ENCODE measurements around the gene DMD. TPM values are rescaled to one million over a fixed set of nuclear protein-coding genes. Genes with fewer than 3 reads are reported as not detected.
A peak's percentile ranks its signal among the peaks of the same experiment; 100 is the strongest.

The DMD gene
- total and polyA plus RNA-seq, 2 donors (not counting 1 experiment from before 2014, with no cell fraction given) = 5.1 to 7.2 TPM

DNA sequence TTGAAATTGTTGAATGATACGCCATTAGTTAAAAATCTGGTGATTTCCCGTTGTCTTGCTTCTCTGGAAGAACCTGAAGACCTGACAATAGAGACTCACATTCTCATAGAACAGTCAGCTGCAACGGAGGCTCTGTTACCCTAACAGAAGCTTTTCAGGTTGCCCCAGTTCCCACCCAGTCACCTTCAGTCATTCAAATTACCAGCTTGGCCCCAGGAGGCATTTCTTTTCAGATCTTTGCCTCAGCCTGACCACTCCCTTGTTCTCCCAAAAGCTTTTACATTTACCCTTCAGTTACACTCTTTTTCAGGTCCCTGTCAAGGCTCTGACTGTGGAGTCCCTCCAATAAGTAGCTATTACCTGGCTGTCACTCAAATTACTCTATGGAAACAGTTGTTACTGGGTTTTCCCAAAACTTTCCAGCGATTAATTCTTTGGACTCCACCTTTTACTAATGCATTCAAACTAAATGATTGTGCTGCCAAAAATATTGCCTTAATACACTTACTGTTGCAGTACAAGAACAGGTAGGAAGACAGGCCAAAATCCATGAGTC is 1977.3 kb downstream of the DMD start:
- no peak overlapping the region for H3K9ac ChIP-seq (ENCODE audit: insufficient read depth, low read length)
- H3K9me3 ChIP-seq (ENCODE audit: control insufficient read depth, insufficient read depth, low read depth, low read length) = no peaks in the 10 kb centered on the region
- H3K79me2 ChIP-seq (ENCODE audit: control insufficient read depth, insufficient read depth, low read length) = no peaks in the 10 kb centered on the region
- H3K4me3 ChIP-seq (replicated peaks in 1 of 4; ENCODE audit: control extremely low read depth in 1 of 4, insufficient read depth in 1 of 4, low read depth in 3 of 4, low read length in 4 of 4) = no peak overlapping the region
- no peaks in the 10 kb centered on the region for H3K27me3 ChIP-seq (ENCODE audit: control insufficient read depth, insufficient read depth, low read length)
- H3K4me2 ChIP-seq (ENCODE audit: extremely low read depth, insufficient read depth, low read length) = no peak overlapping the region
- no peaks in the 10 kb centered on the region for H3K4me1 ChIP-seq (ENCODE audit: control insufficient read depth, extremely low read depth, insufficient read depth, low read length)
- no peaks in the 10 kb centered on the region for H4K20me1 ChIP-seq (ENCODE audit: control insufficient read depth, extremely low read depth, insufficient read depth, low read length)
- DNase-seq (ENCODE audit: low read depth in 2 of 2) = no peak
- TF ChIP-seq EZH2 (IDR thresholded peaks at IDR 0.05; ENCODE audit: low read length, missing control alignments) (no peak), CTCF (conservative IDR thresholded peaks at IDR 0.05 in 1 of 2, IDR thresholded peaks at IDR 0.05 in 1 of 2; ENCODE audit: low read depth in 1 of 2, low read length in 2 of 2) (no peak)
- no peaks in the 10 kb centered on the region for H3K36me3 ChIP-seq (ENCODE audit: control insufficient read depth, insufficient read depth, low read length)
- no peak overlapping the region for H3K27ac ChIP-seq (ENCODE audit: insufficient read depth, low read length)
- H2AFZ ChIP-seq (ENCODE audit: low read length) = no peak overlapping the region

DNA sequence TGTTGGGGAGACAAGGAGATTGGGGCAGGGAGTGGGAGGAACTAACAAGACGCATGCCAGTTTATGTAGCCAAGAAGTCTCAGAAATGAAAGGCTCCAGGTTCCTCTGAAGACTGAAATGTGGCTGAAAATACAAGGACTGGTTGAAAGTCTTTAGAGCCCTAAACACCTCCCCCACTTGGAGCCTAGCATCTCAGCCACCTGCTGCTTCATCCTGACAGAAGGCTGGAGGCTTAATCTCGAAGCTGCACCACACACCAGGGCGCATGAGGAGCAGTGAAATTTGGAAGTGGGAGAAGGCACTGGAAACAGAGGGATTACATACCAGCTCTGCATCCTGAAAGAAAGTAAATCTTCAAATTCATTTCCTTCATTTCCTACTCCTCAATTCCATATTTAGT is 1978.8 kb downstream of the DMD start:
- H3K36me3 ChIP-seq (ENCODE audit: control insufficient read depth, insufficient read depth, low read length) = no peaks in the 10 kb centered on the region
- no peaks in the 10 kb centered on the region for H3K4me1 ChIP-seq (ENCODE audit: control insufficient read depth, extremely low read depth, insufficient read depth, low read length)
- no peaks in the 10 kb centered on the region for H3K79me2 ChIP-seq (ENCODE audit: control insufficient read depth, insufficient read depth, low read length)
- no peaks in the 10 kb centered on the region for H4K20me1 ChIP-seq (ENCODE audit: control insufficient read depth, extremely low read depth, insufficient read depth, low read length)
- no peaks in the 10 kb centered on the region for H3K27me3 ChIP-seq (ENCODE audit: control insufficient read depth, insufficient read depth, low read length)
- no peak overlapping the region for H3K4me2 ChIP-seq (ENCODE audit: extremely low read depth, insufficient read depth, low read length)
- H2AFZ ChIP-seq (ENCODE audit: low read length) = no peak overlapping the region
- TF ChIP-seq EZH2 (IDR thresholded peaks at IDR 0.05; ENCODE audit: low read length, missing control alignments) (no peak), CTCF (conservative IDR thresholded peaks at IDR 0.05 in 1 of 2, IDR thresholded peaks at IDR 0.05 in 1 of 2; ENCODE audit: low read depth in 1 of 2, low read length in 2 of 2) (no peak)
- H3K9ac ChIP-seq (ENCODE audit: insufficient read depth, low read length) = no peak overlapping the region
- H3K27ac ChIP-seq (ENCODE audit: insufficient read depth, low read length) = no peak overlapping the region
- DNase-seq (ENCODE audit: low read depth in 2 of 2) = no peak
- H3K9me3 ChIP-seq (ENCODE audit: control insufficient read depth, insufficient read depth, low read depth, low read length) = no peaks in the 10 kb centered on the region
- no peak overlapping the region for H3K4me3 ChIP-seq (replicated peaks in 1 of 4; ENCODE audit: control extremely low read depth in 1 of 4, insufficient read depth in 1 of 4, low read depth in 3 of 4, low read length in 4 of 4)

GRCh38 chrX:31228909-31229308 is 1982.4 kb downstream of the DMD start:
- H3K4me1 ChIP-seq (ENCODE audit: control insufficient read depth, extremely low read depth, insufficient read depth, low read length) = no peaks in the 10 kb centered on the region
- no peak overlapping the region for H3K9ac ChIP-seq (ENCODE audit: insufficient read depth, low read length)
- peak in 1 of 2 donors; percentile 9 for DNase-seq (ENCODE audit: low read depth in 2 of 2)
- H4K20me1 ChIP-seq (ENCODE audit: control insufficient read depth, extremely low read depth, insufficient read depth, low read length) = no peaks in the 10 kb centered on the region
- TF ChIP-seq EZH2 (IDR thresholded peaks at IDR 0.05; ENCODE audit: low read length, missing control alignments) (no peak), CTCF (conservative IDR thresholded peaks at IDR 0.05 in 1 of 2, IDR thresholded peaks at IDR 0.05 in 1 of 2; ENCODE audit: low read depth in 1 of 2, low read length in 2 of 2) (no peak)
- no peaks in the 10 kb centered on the region for H3K9me3 ChIP-seq (ENCODE audit: control insufficient read depth, insufficient read depth, low read depth, low read length)
- no peak overlapping the region for H3K4me2 ChIP-seq (ENCODE audit: extremely low read depth, insufficient read depth, low read length)
- H2AFZ ChIP-seq (ENCODE audit: low read length) = no peak overlapping the region
- H3K27me3 ChIP-seq (ENCODE audit: control insufficient read depth, insufficient read depth, low read length) = no peaks in the 10 kb centered on the region
- H3K4me3 ChIP-seq (replicated peaks in 1 of 4; ENCODE audit: control extremely low read depth in 1 of 4, insufficient read depth in 1 of 4, low read depth in 3 of 4, low read length in 4 of 4) = no peak overlapping the region
- H3K36me3 ChIP-seq (ENCODE audit: control insufficient read depth, insufficient read depth, low read length) = no peaks in the 10 kb centered on the region
- no peaks in the 10 kb centered on the region for H3K79me2 ChIP-seq (ENCODE audit: control insufficient read depth, insufficient read depth, low read length)
- peak overlapping the region; percentile 57 for H3K27ac ChIP-seq (ENCODE audit: insufficient read depth, low read length)
